Measurements from ENCODE around the gene CAVIN4.

The CAVIN4 gene

DNA sequence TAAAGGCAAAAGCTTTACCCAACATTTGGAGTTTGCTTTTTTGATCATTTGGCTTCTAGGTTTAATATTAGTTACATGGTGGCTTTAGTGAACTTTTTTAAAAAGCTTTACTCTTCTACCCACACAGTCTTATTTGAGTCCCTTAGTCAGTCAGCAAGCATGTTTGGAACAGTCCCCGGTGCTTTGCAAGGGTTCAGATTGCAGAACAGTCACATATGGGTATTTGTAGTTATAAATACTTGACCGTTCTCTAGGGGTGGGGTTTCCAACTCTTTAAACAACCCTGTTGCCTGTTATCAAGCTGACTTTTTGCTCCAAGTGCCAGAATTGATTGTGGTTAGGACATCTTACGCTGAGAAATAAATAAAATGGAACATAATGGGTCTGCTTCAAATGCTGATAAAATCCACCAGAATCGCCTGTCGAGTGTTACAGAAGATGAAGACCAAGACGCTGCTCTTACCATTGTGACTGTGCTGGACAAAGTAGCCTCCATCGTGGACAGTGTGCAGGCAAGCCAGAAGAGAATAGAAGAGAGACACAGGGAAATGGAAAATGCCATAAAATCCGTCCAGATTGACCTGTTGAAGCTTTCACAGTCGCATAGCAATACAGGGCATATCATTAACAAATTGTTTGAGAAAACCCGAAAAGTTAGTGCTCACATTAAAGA is at the start of gene CAVIN4:
TSS of gene CAVIN4 (plus strand) at position 304 of the 673 bp plus-strand sequence. CDS start at position 369, 65 bp downstream.
- no peak for DNase-seq

GRCh38 chr9:100534401-100534800 is 43.5 kb upstream of the CAVIN4 start:
- DNase-seq = no peak

DNA sequence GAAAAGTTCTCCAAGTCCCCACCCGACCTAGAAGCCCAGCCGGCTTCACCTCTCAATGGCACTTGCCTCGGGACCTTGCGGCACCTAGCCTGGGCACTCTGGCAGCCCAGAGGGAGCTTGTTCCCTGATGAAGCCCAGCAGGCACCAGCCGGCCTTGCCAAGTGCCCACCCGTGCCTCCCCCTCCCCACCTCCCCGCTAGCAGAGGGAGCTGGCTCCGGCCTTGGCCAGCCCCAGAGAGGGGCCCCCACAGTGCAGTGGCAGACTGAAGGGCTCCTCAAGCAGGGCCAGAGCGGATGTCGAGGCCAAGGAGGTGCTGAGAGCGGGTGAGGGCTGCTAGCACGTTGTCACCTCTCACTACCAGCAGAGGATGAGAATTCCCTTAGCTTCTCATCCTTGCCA is 37.6 kb upstream of the CAVIN4 start:
- no peak for DNase-seq

- no peak for DNase-seq
These were observed 28.8 kb upstream of the CAVIN4 start for GRCh38 chr9:100549048-100549447.

DNA sequence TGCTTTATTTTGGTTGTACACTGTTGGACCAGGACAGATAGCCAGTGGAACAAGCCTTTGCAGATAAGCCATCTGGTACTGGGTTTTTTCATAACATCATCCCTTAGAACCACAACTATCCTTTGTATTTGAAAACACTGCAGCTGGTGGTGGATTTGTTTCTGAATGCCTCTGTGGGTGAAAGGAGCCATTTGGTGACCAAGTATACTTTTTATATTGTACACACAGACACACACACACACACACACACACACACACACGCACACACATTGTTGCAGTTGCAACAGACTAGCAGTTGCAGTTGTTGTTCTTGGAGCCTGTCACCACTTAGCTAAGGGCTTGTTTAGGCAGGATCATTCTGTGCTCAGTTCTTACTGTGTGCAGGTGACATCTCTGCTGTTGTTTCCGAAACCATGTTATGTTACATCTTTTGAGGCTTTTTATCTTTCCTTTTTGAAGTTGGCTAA is 22.9 kb upstream of the CAVIN4 start:
- DNase-seq = no peak

- no peak for DNase-seq
These were observed 22.4 kb upstream of the CAVIN4 start for GRCh38 chr9:100555471-100555870.

DNA sequence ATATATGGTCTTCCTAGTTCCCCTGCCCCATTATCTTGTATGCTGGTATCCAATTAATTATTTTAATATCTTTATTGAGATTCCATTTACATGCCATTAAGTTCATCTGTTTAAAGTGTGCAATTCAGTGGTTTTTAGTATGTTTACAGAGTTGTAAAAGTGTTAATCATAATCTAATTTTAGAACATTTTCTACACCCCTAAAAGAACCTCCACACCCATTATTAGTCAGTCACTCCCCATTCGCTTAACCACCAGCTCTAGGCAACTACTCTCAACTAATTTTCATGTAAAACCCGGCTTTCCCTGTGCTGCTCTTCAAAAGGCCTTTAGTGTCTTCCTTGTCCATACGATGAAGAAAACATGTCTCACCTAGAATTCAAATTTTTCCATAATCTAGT is 20.8 kb upstream of the CAVIN4 start:
- DNase-seq = no peak

GRCh38 chr9:100561256-100561655 is 16.6 kb upstream of the CAVIN4 start:
- no peak for DNase-seq

- no peak for DNase-seq
These were observed 10.0 kb upstream of the CAVIN4 start for GRCh38 chr9:100567856-100568255.

GRCh38 chr9:100573655-100574260 is 4.1 kb upstream of the CAVIN4 start:
- DNase-seq = no peak

DNA sequence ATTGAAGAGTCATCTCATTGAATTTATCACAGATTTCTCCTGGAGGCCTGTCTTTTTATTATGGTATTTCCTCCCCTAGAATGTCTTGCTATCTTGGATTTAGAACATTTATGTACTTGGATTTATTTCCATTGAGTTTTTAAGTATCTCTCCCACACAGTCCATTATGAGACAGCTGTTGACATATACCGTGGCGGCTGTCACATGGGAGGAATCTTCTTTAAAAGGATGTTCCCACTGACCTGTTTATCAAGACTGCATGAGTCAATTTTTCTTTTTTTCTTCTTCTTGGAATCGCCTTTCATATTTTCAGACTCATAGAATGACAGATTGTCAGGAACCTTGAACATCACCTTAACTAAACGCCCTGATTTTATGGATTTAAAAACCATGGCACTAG is 2.9 kb upstream of the CAVIN4 start:
- no peak for DNase-seq

DNA sequence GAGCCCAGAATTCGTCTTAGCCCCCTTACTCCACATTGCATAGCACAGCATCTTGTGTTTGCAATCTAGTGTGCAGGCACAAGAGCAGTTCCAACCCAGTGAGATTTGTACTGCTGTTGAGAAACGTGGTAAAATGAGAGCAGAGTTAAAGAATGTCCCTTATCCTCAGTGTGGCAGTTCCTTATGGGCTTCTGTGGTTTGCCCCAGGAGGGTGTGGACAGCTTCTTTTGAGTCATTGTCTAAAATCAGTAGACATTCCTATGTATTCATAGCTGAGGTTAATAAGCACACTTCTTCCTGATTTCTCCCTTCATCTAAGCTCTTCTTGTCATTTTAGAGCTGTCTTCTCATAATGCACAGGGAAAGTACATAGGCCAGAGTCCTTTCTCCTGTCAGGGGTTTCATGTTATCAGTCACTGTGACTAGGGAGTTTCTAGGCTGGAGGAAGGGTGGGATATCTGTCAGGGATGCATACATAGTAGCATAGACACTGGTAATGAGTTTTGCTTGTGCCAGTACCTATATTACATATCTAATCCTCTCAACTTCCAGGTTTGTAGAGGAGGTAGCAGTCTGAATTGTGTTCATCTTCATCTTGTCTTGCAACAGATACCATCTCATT is 2.0 kb upstream of the CAVIN4 start:
- DNase-seq = no peak

GRCh38 chr9:100578610-100579009 is 731 bp downstream of the CAVIN4 start:
- no peak for DNase-seq

DNA sequence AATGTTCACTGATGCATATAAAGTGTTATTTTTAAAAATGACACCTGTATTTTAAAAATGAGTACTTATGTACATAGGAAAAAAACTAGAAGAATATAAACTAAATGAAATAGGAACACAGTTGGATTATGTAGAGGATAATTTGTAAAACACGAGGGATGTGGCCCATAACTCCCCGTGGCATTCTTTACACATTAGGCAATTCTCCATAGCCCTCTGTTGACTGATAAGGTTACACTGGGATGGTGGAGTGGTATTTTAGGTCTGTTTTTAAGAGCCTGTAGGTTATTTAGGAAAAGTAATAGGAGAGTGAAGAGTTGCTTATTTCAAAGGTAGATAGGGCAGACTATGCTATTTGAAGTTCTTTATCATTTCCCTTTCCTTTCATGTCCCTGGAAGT is 1.8 kb downstream of the CAVIN4 start:
- DNase-seq = no peak

GRCh38 chr9:100580257-100580656 is 2.4 kb downstream of the CAVIN4 start:
- DNase-seq = no peak

- no peak for DNase-seq
These were observed 3.2 kb downstream of the CAVIN4 start for GRCh38 chr9:100581081-100581480.

DNA sequence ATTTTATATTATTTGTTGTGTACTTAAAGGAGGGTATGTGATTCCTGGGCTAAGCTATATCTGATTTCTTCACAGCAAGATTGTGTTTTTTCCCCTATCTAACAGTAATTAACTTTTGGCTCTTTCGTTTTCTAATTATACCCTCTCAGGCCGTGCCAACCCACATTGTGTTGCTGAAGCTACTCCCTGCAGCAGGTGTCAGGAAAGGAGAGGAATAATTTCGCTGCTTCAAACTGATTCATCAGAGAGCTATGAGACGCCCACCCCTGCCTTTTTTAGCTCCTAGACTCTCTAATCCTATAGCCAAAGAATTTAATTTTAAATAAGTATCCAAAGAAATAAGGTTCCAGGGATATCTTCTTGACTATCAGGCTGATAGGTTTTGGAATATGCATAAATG is 3.8 kb downstream of the CAVIN4 start:
- no peak for DNase-seq

- no peak for DNase-seq
These were observed 5.3 kb downstream of the CAVIN4 start for GRCh38 chr9:100583014-100583802.

DNA sequence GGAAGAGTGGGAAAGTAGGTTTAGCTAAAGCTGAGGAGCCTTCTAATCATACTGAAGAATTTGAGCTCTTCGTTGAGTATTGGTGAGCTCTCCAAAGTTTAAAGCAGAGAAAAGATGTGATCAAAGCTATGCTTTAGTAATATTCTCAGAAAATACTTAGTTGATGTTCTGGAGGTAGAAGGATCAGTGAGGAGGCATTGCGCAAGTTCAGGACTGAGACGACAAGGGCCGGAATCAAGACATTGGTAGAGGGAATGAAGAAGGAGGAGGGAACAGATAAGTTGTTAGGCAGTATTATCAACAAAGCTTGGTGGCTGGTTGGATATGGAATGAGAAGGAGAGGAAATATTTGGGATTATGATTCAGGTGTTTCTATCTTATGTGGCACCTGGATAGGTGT is 7.1 kb downstream of the CAVIN4 start:
- DNase-seq = no peak

GRCh38 chr9:100586093-100586492 is 8.2 kb downstream of the CAVIN4 start:
- no peak for DNase-seq

DNA sequence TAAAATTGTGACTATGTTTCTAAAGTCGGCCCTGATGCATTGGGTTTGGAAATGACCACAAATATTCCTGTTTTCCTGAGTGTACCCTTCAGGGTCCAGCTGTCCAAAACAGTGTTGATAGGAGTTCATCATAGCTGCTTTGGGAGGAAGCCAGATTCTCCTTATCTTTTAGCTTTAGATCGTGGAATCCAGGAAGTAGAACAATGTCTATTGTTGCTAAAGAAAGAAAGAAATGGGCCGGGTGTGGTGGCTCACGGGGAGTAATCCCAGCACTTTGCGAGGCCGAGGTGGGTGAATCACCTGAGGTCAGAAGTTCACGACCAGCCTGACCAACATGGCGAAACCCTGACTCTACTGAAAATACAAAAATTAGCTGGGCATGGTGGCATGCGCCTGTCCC is 9.5 kb downstream of the CAVIN4 start:
- DNase-seq = no peak

GRCh38 chr9:100589582-100589981 is 11.7 kb downstream of the CAVIN4 start:
- no peak for DNase-seq

DNA sequence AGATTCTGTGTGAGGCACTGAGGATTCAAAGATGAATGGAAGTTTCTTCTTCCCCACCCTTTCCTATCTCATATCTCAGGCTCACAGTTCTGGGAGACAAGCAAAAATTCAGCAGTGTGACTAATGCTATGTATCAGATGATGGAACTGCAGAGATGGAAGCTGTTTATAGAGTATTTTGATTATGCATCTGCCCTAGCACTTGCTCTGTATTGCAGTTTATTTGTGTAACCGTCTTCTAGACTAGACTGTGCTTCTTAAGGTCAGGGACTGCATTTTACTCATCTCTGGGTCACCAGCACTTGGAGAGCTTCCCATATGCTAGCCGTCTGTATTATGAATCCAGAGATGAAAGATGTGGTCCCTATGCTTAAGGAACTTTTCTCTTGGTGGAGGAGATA is 12.6 kb downstream of the CAVIN4 start:
- DNase-seq = no peak

GRCh38 chr9:100591139-100591538 is 13.3 kb downstream of the CAVIN4 start:
- no peak for DNase-seq

Data from stimulated activated naive CD4-positive, alpha-beta T cell (primary cell).